ENCODE data around the gene ATP11A. TPM values are rescaled to one million over a fixed set of nuclear protein-coding genes. Genes with fewer than 3 reads are reported as not detected.

Gene ATP11A
- total and polyA plus RNA-seq, 9 of the 15 experiments (the other 6 are each of a cell fraction or from before 2014, with no cell fraction given): 0.38 to 34.2 (median 4.2) TPM

GRCh38 chr13:112689303-112690245 lies at the start of gene ATP11A (continued):
- TF ChIP-seq DNMT1 (IDR thresholded peaks at IDR 0.05): no peak
- TF ChIP-seq ETS1 (conservative IDR thresholded peaks at IDR 0.05; ENCODE audit: control insufficient read depth, low read depth, low read length): no peak; the same call in 1 of the 2 replicates
- no peak for TF ChIP-seq PURB (CRISPR knock-in tag; IDR thresholded peaks at IDR 0.05; ENCODE audit: low read depth)
- no peak for TF ChIP-seq DEAF1 (CRISPR knock-in tag; IDR thresholded peaks at IDR 0.05)
- TF ChIP-seq TEAD4 (IDR thresholded peaks at IDR 0.05; ENCODE audit: low read length): no peak
- TF ChIP-seq TEAD4 (CRISPR knock-in tag; IDR thresholded peaks at IDR 0.05; ENCODE audit: borderline replicate concordance): no peak
- no peak for TF ChIP-seq MITF (IDR thresholded peaks at IDR 0.05)
- TF ChIP-seq ZNF77 (CRISPR knock-in tag; IDR thresholded peaks at IDR 0.05): no peak
- no peak for TF ChIP-seq ATF2 (CRISPR knock-in tag; IDR thresholded peaks at IDR 0.05)
- TF ChIP-seq NFE2L1 (tag; IDR thresholded peaks at IDR 0.05; ENCODE audit: borderline replicate concordance, low read depth): no peak
- no peak for TF ChIP-seq ZBTB17 (CRISPR knock-in tag; IDR thresholded peaks at IDR 0.05)
- no peak for TF ChIP-seq NFE2 (IDR thresholded peaks at IDR 0.05; ENCODE audit: low read depth)
- TF ChIP-seq ZNF592 (IDR thresholded peaks at IDR 0.05): no peak
